GM12891 (cell line): ENCODE results near the gene PCBP2.

ENCODE experiments used
- POLR2A ChIP-seq: IDR thresholded peaks from 2 replicates; pipeline ENCODE4 v1.6.1; 2011; ENCODE audit warnings: low read depth, low read length, control low read depth
- POLR2AphosphoS5 ChIP-seq: IDR thresholded peaks from 2 replicates; pipeline ENCODE4 v1.6.1; 2011; ENCODE audit warnings: low read depth, low read length, control low read depth
- SPI1 ChIP-seq: IDR thresholded peaks from 2 replicates; pipeline ENCODE4 v1.6.1; 2011; ENCODE audit warnings: low read depth, low read length, control low read depth
- TAF1 ChIP-seq: IDR thresholded peaks from 2 replicates; pipeline ENCODE4 v1.6.1; 2011; ENCODE audit warnings: low read depth, low read length, control low read depth

DNA sequence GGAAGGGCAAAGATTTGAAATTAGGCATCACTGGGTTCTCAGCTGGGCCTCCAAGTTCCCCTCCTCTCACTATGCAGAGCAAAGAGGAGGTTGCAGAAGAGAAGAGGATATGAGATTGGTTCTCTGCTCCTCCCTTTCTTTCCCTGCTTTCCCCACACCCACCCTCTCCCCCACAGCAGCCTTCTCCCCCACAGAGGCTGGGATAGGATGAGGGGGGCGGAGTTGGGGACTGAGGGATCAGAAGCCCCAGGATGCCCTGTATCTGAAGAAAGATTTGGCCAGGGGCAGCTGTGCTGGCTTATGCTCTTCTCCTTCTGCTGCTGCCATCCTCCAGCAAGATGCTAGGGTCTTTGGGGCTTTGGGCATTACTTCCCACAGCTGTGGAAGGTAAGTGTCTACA, 28.3 kb upstream of the PCBP2 start, which contains the start of gene AMHR2:
- no peak for TF ChIP-seq POLR2A
- no peak for TF ChIP-seq POLR2AphosphoS5
- TF ChIP-seq SPI1 = no peak
- no peak for TF ChIP-seq TAF1
